CD14-positive monocyte (primary cell): ENCODE measurements around the gene ARHGEF9. TPM values are rescaled to one million over a fixed set of nuclear protein-coding genes. Genes with fewer than 3 reads are reported as not detected.

Source experiments
- DNase-seq, 3 donors: peaks; one replicate each; pipeline ENCODE4 v3.0.0-alpha.2; 2011 to 2022
- H2AFZ ChIP-seq: 2 replicates; pipeline ENCODE4 v1.6.0; 2012; ENCODE audit warnings: mild to moderate bottlenecking, low read depth, low read length, inconsistent platforms; ENCODE audit not compliant: insufficient read depth, poor library complexity, severe bottlenecking
- H3K27ac ChIP-seq, 2 donors: 1 replicate in 1 of 2; 2 replicates in 1 of 2; pipeline ENCODE4 v1.5.1; 2012 to 2013; ENCODE audit warnings: low read length in 2 of 2, control low read depth in 1 of 2, inconsistent platforms in 1 of 2, low read depth in 1 of 2, mild to moderate bottlenecking in 1 of 2
- H3K27me3 ChIP-seq, 2 donors: one replicate each; pipeline versions ENCODE4 v1.6.0 to v1.6.1; 2011 to 2013; ENCODE audit warnings: low read length in 2 of 2; ENCODE audit not compliant: control insufficient read depth in 2 of 2, insufficient read depth in 2 of 2
- H3K36me3 ChIP-seq, 2 donors: replicated peaks in 1 of 2; 1 replicate in 1 of 2; 2 replicates in 1 of 2; pipeline versions ENCODE4 v1.5.1 to v1.6.1; 2012 to 2013; ENCODE audit warnings: low read length in 2 of 2, control low read depth in 1 of 2, inconsistent platforms in 1 of 2, mild to moderate bottlenecking in 1 of 2; ENCODE audit not compliant: insufficient read depth in 2 of 2, control insufficient read depth in 1 of 2
- H3K4me1 ChIP-seq, 2 donors: 1 replicate in 1 of 2; 2 replicates in 1 of 2; pipeline versions ENCODE4 v1.5.1 to v1.6.1; 2012 to 2013; ENCODE audit warnings: low read length in 2 of 2, control low read depth in 1 of 2, inconsistent platforms in 1 of 2, mild to moderate bottlenecking in 1 of 2, moderate library complexity in 1 of 2; ENCODE audit not compliant: insufficient read depth in 2 of 2, control insufficient read depth in 1 of 2
- H3K4me2 ChIP-seq: replicated peaks from 2 replicates; pipeline ENCODE3; 2012; ENCODE audit warnings: low read length, moderate library complexity, mild to moderate bottlenecking; ENCODE audit not compliant: poor library complexity, severe bottlenecking; ENCODE audit errors: extremely low read depth
- H3K4me3 ChIP-seq, 3 experiments: fragments of 200-600 bp in 1 of 3; sonication (generic) in 1 of 3; replicated peaks in 1 of 3; 1 replicate in 2 of 3; 2 replicates in 1 of 3; pipeline ENCODE4 v1.5.1; 2011 to 2013; ENCODE audit warnings: low read length in 3 of 3, mild to moderate bottlenecking in 3 of 3, control low read depth in 2 of 3, low read depth in 2 of 3, inconsistent platforms in 1 of 3, moderate library complexity in 1 of 3
- H3K79me2 ChIP-seq: 2 replicates; pipeline ENCODE4 v1.6.0; 2012; ENCODE audit warnings: mild to moderate bottlenecking, control low read depth, inconsistent platforms, low read length, moderate library complexity; ENCODE audit not compliant: insufficient read depth
- H3K9ac ChIP-seq: 2 replicates; pipeline ENCODE4 v1.6.0; 2017; ENCODE audit warnings: low read length, mild to moderate bottlenecking; ENCODE audit not compliant: insufficient read depth, poor library complexity, severe bottlenecking
- H3K9me3 ChIP-seq, 2 donors: replicated peaks in 1 of 2; 1 replicate in 1 of 2; 2 replicates in 1 of 2; pipeline versions ENCODE4 v1.5.1 to v1.6.1; 2012 to 2013; ENCODE audit warnings: low read length in 2 of 2, control low read depth in 1 of 2; ENCODE audit not compliant: control insufficient read depth in 1 of 2, insufficient read depth in 1 of 2
- H4K20me1 ChIP-seq: 2 replicates; pipeline ENCODE4 v1.6.0; 2012; ENCODE audit warnings: mild to moderate bottlenecking, low read length, control low read depth, moderate library complexity; ENCODE audit not compliant: insufficient read depth
- H3K27ac Mint-ChIP-seq, 7 donors: one replicate each; pipeline ENCODE4 v1.8.0; 2020; ENCODE audit warnings: mild to moderate bottlenecking in 7 of 7, mixed read lengths in 7 of 7, moderate library complexity in 6 of 7, inconsistent platforms in 2 of 7
- H3K27me3 Mint-ChIP-seq, 3 donors: one replicate each; pipeline ENCODE4 v1.8.0; 2021 to 2022; ENCODE audit warnings: low read depth in 3 of 3, mild to moderate bottlenecking in 3 of 3, mixed read lengths in 3 of 3, moderate library complexity in 3 of 3, inconsistent platforms in 1 of 3
- H3K36me3 Mint-ChIP-seq, 2 donors: one replicate each; pipeline ENCODE4 v1.8.0; 2020; ENCODE audit warnings: mixed read lengths in 2 of 2, inconsistent platforms in 1 of 2, mild to moderate bottlenecking in 1 of 2
- H3K4me1 Mint-ChIP-seq: one replicate; pipeline ENCODE4 v1.8.0; 2020; ENCODE audit warnings: mild to moderate bottlenecking, mixed read lengths
- H3K4me3 Mint-ChIP-seq, 2 donors: one replicate each; pipeline ENCODE4 v1.8.0; 2020; ENCODE audit warnings: mild to moderate bottlenecking in 2 of 2, mixed read lengths in 2 of 2, moderate library complexity in 1 of 2
- H3K9me3 Mint-ChIP-seq, 7 donors: one replicate each; pipeline ENCODE4 v1.8.0; 2020 to 2022; ENCODE audit warnings: mixed read lengths in 7 of 7, mild to moderate bottlenecking in 6 of 7, moderate library complexity in 6 of 7, inconsistent platforms in 2 of 7
- WGBS: methylation state at CpG from one replicate; pipeline ENCODE4 v1.1.5; 2013; ENCODE audit warnings: missing lambda C conversion rate; ENCODE audit not compliant: insufficient coverage; 5-methylcytosine and 5-hydroxymethylcytosine counted together
- intact Hi-C, 2 donors: fragments of 100-400 bp; cut with micrococcal nuclease; formaldehyde crosslinking; loops; one replicate each; pipeline versions ENCODE4 v1.15.0 to v1.15.1; 2023
- polyA plus RNA-seq, 3 donors: library from polyadenylated mRNA; depleted of rRNA in 1 of 3; unstranded in 2 of 3; stranded (reverse) in 1 of 3; fragments of 300-500 nt in 2 of 3; fragments of >200 nt in 1 of 3; fragmentation: Illumina TruSeq in 2 of 3; gene quantifications; 1 replicate in 2 of 3; 2 replicates in 1 of 3; pipeline ENCODE4 v1.2.3, GENCODE V29; 2012 to 2021
- TF ChIP-seq, protein P1 (sequence below): fragments of 200-600 bp; IDR thresholded peaks from one replicate; pipeline ENCODE4 v1.8.0; 2022; ENCODE audit warnings: antibody characterized with exemption, mild to moderate bottlenecking

The ARHGEF9 gene
- polyA plus RNA-seq, 3 donors, result 0.84 to 5.5 (median 2.6) TPM

- Histone ChIP-seq H3K27me3 (no peaks in the 10 kb centered on the region), H2AFZ (no peak overlapping the region), H3K4me2 (no peak overlapping the region), H3K27ac (no peak overlapping the region), H3K4me1 (no peaks in the 10 kb centered on the region), H3K9me3 (no peaks in the 10 kb centered on the region), H3K9ac (no peak overlapping the region), H3K79me2 (no peaks in the 10 kb centered on the region), H4K20me1 (no peaks in the 10 kb centered on the region), H3K36me3 (no peaks in the 10 kb centered on the region), H3K4me3 (no peak overlapping the region)
- Mint-ChIP-seq H3K4me3 (no peak overlapping the region), H3K27me3 (peaks cover 0 to 2% (median 2%) of the 10 kb centered on the region in 3 donors), H3K9me3 (no peaks in the 10 kb centered on the region), H3K27ac (no peak overlapping the region), H3K36me3 (no peaks in the 10 kb centered on the region), H3K4me1 (peaks cover 1% of the 10 kb centered on the region)
- no CpG with 5 or more reads among the region's 1 CpG for WGBS
- TF ChIP-seq, protein P1, sequence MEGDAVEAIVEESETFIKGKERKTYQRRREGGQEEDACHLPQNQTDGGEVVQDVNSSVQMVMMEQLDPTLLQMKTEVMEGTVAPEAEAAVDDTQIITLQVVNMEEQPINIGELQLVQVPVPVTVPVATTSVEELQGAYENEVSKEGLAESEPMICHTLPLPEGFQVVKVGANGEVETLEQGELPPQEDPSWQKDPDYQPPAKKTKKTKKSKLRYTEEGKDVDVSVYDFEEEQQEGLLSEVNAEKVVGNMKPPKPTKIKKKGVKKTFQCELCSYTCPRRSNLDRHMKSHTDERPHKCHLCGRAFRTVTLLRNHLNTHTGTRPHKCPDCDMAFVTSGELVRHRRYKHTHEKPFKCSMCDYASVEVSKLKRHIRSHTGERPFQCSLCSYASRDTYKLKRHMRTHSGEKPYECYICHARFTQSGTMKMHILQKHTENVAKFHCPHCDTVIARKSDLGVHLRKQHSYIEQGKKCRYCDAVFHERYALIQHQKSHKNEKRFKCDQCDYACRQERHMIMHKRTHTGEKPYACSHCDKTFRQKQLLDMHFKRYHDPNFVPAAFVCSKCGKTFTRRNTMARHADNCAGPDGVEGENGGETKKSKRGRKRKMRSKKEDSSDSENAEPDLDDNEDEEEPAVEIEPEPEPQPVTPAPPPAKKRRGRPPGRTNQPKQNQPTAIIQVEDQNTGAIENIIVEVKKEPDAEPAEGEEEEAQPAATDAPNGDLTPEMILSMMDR, result no peak
- intact Hi-C loops, result no loop called here
- no peak for DNase-seq
Measured at GRCh38 chrX:63738696-63739095, 46.3 kb downstream of the ARHGEF9 start.

- Histone ChIP-seq H3K4me2 (no peak overlapping the region), H3K4me3 (no peak overlapping the region), H3K9ac (no peak overlapping the region), H3K79me2 (no peaks in the 10 kb centered on the region), H3K36me3 (no peaks in the 10 kb centered on the region), H2AFZ (no peak overlapping the region), H3K27me3 (no peaks in the 10 kb centered on the region), H3K27ac (no peak overlapping the region), H3K9me3 (no peaks in the 10 kb centered on the region), H3K4me1 (no peaks in the 10 kb centered on the region), H4K20me1 (no peaks in the 10 kb centered on the region)
- Mint-ChIP-seq H3K4me3 (no peak overlapping the region), H3K4me1 (no peaks in the 10 kb centered on the region), H3K27me3 (peaks cover 0 to 2% (median 1%) of the 10 kb centered on the region in 3 donors), H3K9me3 (no peaks in the 10 kb centered on the region), H3K36me3 (no peaks in the 10 kb centered on the region), H3K27ac (no peak overlapping the region)
- WGBS, result no CpG with 5 or more reads among the region's 3 CpGs
- TF ChIP-seq, protein P1, result no peak
- intact Hi-C loops, result no loop called here
- no peak for DNase-seq
Measured at GRCh38 chrX:63737131-63737921, 47.7 kb downstream of the ARHGEF9 start.
